GM03348 (cell line): ENCODE measurements around the gene SEMA4A.
"Not testable (repeated sequence)": the region's sequence is repeated elsewhere in the genome, so short reads cannot be mapped to it uniquely, and the experiment has no call there.

Experiments
- DNase-seq: peaks from one replicate; pipeline ENCODE4 v3.0.0; 2012; ENCODE audit warnings: low spot score

Gene SEMA4A

DNA sequence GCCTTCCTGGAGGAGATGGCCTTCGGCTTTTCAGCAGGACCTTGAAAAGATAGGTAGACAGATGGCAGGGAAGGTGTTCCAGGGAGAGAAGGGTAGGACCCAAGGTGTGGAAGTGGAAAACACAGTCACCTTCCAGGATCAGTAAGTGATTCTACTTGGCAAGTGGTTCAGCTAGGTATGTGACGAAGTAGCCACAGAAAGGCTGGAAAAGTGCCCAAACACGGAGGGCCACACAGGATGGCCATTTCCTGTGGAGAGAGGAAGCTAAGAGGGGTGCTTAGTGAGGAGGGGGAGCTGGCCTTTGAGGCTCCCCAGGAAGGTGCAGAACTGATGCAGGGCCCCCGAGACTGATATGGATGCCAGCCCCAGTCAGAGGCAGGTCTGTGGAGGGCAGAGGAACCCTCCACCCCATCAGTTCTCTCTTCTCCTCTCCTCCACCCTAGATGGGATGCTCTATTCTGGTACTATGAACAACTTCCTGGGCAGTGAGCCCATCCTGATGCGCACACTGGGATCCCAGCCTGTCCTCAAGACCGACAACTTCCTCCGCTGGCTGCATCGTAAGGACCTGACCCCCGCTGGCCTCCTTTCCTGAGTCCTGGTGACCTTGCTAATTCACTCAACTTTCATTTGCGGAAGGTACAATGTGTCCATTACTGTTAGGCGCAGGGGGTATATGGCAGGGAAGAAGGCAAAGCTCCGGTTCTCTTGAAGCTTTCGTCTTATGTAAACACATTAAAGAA is 6.8 kb downstream of the SEMA4A start:
- DNase-seq = no peak

DNA sequence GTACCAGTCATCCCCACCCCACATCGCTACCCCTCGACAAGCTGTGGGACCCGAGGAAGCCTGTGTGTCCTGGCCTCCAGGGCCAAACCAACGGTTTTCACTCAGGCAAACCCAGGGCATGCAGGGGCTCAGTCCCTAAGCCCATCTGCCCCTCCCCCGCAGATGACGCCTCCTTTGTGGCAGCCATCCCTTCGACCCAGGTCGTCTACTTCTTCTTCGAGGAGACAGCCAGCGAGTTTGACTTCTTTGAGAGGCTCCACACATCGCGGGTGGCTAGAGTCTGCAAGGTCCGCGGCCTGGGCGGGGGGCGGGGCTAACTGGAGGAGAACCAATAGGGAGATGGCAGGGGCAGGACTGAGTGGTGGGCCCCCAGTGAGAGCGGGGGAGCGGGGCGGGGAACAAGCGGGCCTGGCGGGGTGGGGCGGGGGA is 7.4 kb downstream of the SEMA4A start:
- peak; percentile 92 for DNase-seq

DNA sequence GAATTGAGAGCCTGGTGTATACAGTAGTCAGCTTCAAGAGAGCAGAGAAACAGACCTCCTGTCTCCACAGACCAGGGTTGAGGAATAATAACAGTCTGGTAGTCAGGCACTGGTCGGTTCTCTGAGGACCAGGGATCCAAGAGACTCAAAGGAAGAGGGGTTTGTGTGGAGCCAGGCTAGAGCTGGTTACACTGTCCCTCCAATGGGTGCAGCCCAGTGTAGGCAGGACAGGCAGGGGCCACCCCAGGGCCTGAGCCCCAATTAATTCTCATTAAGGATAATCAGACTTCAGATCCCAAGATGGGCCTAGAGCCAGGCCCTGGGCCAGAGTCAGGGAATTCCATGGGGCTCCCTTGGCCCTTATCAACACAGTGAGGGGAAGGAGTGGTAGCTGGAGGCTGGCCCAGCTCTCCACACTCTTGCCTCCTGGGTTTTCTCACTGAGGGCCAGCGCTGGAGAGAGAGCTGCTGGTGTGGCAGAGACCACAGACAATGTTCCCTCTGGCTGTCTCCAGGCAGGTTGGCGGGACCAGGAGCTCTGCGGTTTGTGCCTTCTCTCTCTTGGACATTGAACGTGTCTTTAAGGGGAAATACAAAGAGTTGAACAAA is 9.1 kb downstream of the SEMA4A start:
- DNase-seq = no peak

GRCh38 chr1:156163712-156164111 is 10.3 kb downstream of the SEMA4A start:
- DNase-seq = no peak

GRCh38 chr1:156164125-156164831 is 10.9 kb downstream of the SEMA4A start:
- no peak for DNase-seq

DNA sequence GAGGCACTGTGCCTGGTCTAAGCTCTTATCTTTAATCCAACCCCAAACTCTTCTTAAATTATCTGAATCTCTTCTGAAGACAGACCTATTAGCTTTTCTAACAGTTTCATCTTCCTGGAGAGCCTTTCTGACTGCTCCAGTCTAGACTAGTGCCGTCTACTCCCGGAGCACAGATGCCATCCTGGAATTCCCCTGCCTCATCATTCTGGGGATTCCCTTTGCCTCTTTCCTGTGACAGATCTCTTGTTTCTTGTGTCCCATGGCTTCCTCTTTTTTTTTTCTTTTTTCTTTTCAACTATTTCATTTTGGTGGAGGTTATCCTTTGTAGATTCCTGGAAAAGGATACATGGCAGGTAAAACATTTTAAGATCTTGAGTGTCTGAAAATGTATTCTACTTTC is 11.7 kb downstream of the SEMA4A start:
- no peak for DNase-seq

DNA sequence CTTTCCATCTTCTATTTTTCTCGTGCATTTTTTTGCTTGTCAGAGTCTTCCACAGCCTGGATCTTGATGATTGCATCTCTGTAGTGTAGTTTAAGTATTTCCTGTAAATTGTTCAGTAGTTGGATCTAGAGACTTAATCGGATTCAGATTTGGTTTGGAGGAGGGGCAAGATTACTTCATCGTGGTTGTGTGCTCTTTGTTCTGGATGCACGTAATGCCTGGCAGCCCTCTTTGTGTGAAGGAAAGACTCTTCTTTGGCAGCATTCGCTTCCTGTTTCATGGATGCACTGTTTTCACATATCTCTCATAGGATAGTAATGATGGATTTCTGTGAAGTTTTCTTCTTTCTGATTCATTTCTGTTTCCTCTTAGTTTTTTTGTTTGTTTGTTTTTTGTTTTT is 14.2 kb downstream of the SEMA4A start:
- peak; percentile 13 for DNase-seq

DNA sequence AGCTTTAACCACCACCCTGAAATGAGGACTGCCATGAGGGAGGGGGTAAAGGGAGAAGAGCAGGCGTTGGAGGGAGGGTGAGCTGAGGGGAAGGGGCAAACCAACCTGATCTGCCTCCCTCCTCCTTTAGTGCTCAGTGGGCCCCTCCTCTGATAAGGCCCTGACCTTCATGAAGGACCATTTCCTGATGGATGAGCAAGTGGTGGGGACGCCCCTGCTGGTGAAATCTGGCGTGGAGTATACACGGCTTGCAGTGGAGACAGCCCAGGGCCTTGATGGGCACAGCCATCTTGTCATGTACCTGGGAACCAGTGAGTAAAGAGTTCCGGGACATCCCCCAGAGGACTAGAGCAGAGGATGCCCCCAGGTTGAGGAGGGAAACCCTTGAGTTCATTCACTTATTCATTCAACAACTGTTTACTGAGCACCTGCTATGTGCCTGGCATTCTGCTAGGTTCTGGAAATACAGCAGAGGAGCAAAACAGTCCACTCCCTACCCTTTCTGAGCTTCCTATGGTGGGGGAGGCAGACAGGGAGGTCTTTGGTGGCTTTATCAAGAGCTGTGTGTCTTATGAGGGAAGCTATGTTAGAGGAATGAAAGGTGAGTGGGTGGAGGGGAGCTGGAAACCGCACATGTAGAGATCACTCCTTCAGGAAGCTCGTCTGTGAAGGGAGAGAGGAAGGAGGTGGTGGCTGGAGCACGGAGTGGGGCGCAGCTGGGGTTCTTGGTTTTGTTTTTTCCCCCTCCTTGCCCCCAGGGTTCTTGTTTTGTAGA is 19.5 kb downstream of the SEMA4A start:
- DNase-seq = peak; percentile 3

GRCh38 chr1:156176610-156177210 is 23.3 kb downstream of the SEMA4A start:
- no peak for DNase-seq

- DNase-seq = no peak
Measured at GRCh38 chr1:156177919-156178654, 24.7 kb downstream of the SEMA4A start.

GRCh38 chr1:156180471-156180870 is 27.1 kb downstream of the SEMA4A start:
- DNase-seq = no peak

- not testable (repeated sequence) for DNase-seq
Measured at GRCh38 chr1:156181391-156181924, 28.1 kb downstream of the SEMA4A start.

DNA sequence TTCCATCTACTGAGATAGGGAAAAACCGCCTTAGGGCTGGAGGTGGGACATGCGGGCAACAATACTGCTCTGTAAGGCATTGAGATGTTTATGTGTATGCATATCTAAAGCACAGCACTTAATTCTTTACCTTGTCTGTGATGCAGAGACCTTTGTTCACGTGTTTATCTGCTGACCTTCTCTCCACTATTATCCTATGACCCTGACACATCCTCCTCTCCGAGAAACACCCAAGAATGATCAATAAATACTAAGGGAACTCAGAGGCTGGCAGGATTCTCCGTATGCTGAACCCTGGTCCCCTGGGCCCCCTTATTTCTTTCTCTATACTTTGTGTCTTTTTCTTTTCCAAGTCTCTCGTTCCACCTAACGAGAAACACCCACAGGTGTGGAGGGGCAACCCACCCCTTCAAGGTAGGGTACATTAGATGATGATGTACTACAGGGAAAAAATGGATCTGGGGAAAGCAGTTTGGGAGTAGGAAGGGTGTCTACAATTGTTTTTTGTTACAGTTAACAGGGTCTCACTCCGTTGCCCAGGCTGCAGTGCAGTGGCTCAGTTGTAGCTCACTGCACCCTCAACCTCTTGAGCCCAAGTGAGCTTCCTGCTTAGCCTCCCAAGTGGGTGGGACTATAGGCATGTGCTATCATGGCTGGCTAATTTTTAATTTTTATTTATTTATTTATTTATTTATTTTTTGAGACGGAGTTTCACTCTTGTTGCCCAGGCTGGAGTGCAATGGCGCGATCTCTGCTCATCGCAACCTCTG is 28.8 kb downstream of the SEMA4A start:
- not testable (repeated sequence) for DNase-seq

DNA sequence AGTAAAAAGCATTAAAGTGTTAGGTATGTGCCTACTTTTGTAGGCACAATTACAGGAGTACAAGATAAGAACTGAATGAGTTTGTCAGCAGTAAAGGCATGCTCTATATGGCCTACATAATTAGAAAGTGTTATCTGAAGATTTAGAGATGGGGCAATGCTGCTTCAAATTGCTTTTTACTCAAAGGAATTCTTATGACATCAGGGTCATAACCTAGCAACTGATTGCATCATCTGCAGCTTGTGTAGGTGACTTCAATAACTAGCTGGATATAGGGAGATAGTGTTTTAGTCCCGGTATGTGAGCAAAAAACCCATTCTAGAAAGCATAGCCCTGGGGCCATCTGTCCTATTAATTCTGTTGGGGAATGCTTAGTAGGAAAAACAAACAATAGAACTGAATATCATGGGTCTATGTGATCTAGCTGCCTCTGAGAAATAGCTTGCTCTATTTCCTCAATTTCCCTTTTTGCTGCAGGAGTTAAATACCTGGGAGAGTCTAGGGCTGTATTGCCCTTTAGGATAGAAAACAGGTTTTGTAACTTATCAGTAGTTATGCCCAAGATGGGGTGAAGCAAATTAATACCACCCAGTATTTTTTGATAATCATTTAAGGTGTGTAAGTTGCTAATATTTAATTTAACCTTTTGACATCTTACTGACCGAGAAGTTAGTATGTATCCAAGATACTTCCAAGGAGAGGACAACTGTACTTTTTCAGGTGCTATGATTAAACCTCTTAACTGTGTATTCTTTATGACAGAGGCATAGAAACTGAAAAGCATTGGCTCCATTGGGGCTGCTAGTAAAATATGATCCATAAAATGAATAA is 33.2 kb downstream of the SEMA4A start:
- DNase-seq = not testable (repeated sequence)

DNA sequence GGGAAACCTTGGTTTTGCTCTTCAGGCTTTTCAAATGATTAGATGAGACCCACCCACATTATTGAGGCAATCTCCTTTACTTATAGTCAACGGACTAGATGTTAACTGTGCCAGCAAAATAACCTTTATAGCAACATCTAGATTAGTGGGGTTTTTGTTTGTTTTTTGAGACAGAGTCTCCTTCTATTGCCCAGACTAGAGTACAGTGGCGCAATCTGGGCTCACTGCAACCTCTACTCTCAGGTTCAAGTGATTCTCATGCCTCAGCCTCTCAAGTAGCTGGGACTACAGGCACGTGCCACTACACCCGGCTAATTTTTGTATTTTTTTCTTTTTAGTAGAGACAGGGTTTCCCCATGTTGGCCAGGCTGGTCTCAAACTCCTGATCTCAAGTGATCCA is 36.9 kb downstream of the SEMA4A start:
- DNase-seq = not testable (repeated sequence)

DNA sequence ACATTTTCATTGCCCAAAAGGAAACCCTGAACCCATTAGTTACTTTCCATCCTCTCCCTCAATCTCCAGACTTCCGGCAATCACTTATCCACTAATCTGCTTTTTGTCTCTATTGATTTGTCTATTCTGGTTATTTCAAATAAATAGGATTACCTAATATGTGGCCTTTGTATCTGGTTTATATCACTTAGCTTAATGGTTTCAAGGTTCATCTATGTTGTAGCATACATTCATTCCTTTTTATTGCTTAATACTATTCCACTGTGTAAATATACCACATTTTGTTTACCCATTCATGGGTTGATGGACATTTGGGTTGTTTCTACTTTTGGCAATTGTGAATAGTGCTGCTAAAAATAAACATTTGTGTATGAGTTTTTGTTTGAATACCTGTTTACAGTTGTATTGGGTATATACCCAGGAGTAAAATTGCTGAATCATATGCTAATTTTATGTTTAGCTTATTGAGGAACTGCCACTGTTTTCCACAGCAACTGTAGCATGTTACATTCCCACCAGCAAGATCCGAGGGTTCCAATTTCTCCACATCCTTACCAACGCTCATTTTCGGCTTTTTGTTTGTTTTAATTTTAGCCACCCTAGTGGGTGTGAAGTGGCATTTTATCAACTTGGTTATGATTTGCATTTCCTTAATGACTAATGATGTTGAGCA is 38.0 kb downstream of the SEMA4A start:
- no peak for DNase-seq

- DNase-seq = no peak
Measured at GRCh38 chr1:156193208-156193487, 39.8 kb downstream of the SEMA4A start.

DNA sequence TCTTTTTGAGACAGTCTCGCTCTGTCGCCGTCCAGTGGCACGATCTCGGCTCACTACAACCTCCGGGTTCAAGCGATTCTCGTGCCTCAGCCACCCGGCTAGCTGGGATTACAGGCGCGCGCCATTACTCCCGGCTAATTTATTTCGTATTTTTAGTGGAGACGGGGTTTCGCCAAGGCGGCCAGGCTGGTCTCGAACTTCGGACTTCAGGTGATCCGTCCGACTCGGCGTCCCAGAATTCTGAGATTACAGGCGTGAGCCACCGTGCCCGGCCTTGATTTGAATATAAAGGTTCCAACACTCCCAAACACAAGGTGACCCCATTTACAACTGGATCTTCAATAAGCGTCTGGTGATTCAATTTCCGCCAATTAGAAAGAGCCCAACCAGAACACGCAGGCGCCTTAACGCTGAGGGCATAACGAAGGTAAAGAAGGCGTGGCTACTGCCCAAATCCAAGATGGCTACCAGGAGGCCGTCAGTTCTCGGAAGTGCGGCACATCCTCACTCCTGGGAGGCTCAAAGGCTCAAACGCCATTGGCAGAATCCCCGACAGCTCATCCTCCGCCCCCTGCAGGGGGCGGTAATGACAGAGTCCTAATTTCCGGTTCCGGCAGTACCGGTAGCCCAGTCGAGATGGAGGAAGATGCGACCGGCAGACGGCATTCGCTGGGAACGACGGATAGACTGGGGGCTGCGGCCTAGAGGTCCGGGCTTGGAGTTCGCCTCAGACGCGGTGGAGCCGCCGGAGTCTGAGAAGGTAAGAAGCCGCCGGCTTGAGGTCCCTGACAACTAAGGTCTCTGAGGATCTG is 40.3 kb downstream of the SEMA4A start, which contains the start of gene SLC25A44:
TSS of gene SLC25A44 (plus strand) at position 617 of the 812 bp plus-strand sequence. CDS start 5,744 bp downstream, outside the sequence.
- peak; percentile 97 for DNase-seq
